HEK293T (cell line): ENCODE measurements around the gene CRYBG3.

ENCODE experiments used
- ARNT ChIP-seq: fragments of 450-650 bp; IDR thresholded peaks from 2 replicates; pipeline ENCODE4 v1.6.1; 2017; ENCODE audit warnings: mild to moderate bottlenecking
- CTBP1 ChIP-seq: fragments of 450-650 bp; IDR thresholded peaks from 2 replicates; pipeline ENCODE4 v1.6.1; 2016; ENCODE audit warnings: borderline replicate concordance
- ELF4 ChIP-seq: fragments of 450-650 bp; IDR thresholded peaks from 2 replicates; pipeline ENCODE4 v1.6.1; 2017; ENCODE audit warnings: antibody characterized with exemption
- FOXA1 ChIP-seq: fragments of 450-650 bp; IDR thresholded peaks from 2 replicates; pipeline ENCODE4 v1.6.1; 2016; ENCODE audit warnings: mild to moderate bottlenecking
- FOXM1 ChIP-seq: fragments of 450-650 bp; IDR thresholded peaks from 2 replicates; pipeline ENCODE4 v1.6.1; 2017; ENCODE audit warnings: mild to moderate bottlenecking, borderline replicate concordance
- SP1 ChIP-seq: fragments of 450-650 bp; IDR thresholded peaks from 2 replicates; pipeline ENCODE4 v1.6.1; 2017
- SUZ12 ChIP-seq: fragments of 450-650 bp; IDR thresholded peaks from 2 replicates; pipeline ENCODE4 v1.6.1; 2016; ENCODE audit warnings: mild to moderate bottlenecking
- TF ChIP-seq, protein P1 (sequence below): fragments of 450-650 bp; IDR thresholded peaks from 2 replicates; pipeline ENCODE4 v1.6.1; 2016

GRCh38 chr3:97911459-97911858, 89.6 kb downstream of the CRYBG3 start:
- TF ChIP-seq, protein P1, sequence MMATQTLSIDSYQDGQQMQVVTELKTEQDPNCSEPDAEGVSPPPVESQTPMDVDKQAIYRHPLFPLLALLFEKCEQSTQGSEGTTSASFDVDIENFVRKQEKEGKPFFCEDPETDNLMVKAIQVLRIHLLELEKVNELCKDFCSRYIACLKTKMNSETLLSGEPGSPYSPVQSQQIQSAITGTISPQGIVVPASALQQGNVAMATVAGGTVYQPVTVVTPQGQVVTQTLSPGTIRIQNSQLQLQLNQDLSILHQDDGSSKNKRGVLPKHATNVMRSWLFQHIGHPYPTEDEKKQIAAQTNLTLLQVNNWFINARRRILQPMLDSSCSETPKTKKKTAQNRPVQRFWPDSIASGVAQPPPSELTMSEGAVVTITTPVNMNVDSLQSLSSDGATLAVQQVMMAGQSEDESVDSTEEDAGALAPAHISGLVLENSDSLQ: no peak
- TF ChIP-seq FOXM1: no peak
- TF ChIP-seq ELF4: no peak
- TF ChIP-seq SUZ12: no peak
- TF ChIP-seq FOXA1: no peak
- no peak for TF ChIP-seq SP1
- TF ChIP-seq ARNT: no peak
- TF ChIP-seq CTBP1: no peak
